HG02870 (cell line): ENCODE data around the gene EPSTI1.

Experiments used
- ATAC-seq: cut with Tn5 transposase; IDR thresholded peaks from one replicate; pipeline ENCODE4 v1.9.1; 2021; ENCODE audit warnings: mild to moderate bottlenecking, moderate library complexity; ENCODE audit not compliant: unreplicated experiment

The EPSTI1 gene

DNA sequence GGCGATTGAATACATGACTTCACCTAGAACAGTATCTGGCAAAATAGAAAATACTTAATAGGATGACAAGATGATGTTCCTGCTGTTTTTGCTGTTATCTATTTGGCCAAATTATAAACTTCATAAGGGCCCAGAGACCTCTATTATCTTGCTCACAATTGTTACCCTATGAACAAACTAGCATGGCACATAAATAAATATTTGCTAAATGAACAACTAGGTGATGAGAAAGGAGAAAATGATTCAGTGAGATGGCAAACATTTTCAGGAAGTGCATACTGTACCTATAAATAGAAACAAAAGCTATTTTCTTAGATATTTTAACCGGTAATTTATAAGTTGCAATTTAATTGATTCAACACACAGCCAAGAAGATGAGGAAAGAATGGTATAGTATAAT, 132.3 kb downstream of the EPSTI1 start:
- no peak for ATAC-seq

DNA sequence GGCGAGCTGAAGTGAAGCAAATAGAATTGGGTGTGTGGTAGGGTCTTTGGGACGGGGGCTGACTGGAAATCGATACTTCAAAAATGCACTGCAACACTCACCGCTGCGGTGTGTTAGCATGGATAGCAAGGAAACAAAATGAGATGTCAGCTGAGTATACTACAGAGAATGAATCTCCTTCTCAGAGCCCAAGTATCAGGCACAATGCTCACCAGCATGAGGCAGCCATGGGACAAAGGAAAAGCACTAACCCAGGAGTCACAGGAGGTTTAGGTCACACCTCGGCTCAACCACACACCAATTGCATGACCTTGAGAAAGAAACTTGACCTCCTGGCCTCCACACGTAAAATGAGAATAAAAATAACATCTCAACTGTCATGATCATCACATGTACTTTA, 136.6 kb downstream of the EPSTI1 start:
- ATAC-seq: no peak

DNA sequence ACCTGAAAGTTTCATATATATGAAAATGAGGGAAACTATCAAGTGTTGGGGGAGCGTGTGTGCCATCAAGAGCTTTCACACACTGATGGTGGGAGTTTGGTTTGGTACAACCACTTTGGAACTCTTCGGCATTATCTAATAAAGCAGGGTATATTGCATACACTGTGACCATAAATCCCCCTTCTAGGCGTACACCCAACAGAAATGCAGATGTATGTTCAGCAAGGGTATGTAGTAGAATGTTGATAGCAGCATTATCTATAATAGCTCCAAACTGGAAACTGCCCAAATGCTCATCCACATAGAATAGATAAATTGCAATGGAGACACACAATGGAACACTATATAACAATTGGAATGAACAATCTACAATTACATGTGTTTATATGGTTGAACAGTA, 139.9 kb downstream of the EPSTI1 start:
- no peak for ATAC-seq

DNA sequence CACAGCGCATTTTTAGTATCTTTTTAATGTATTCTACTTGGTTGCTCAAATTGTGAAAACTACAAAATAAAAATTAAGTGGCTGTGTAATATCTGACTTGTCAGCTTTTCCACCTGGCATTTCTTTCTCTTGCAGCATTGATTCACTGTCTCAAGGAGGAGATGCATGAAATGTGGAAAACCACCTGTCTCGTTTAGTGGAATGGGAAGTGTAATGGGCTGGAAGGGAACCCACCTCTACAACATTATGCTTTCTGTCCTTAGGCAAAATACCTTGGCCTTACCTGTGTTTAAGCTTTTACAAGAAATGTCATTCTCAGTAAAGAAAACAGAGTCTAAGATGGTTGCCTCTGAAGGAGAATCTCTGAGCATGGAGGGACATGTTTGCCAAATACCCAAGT, 142.8 kb downstream of the EPSTI1 start:
- no peak for ATAC-seq

DNA sequence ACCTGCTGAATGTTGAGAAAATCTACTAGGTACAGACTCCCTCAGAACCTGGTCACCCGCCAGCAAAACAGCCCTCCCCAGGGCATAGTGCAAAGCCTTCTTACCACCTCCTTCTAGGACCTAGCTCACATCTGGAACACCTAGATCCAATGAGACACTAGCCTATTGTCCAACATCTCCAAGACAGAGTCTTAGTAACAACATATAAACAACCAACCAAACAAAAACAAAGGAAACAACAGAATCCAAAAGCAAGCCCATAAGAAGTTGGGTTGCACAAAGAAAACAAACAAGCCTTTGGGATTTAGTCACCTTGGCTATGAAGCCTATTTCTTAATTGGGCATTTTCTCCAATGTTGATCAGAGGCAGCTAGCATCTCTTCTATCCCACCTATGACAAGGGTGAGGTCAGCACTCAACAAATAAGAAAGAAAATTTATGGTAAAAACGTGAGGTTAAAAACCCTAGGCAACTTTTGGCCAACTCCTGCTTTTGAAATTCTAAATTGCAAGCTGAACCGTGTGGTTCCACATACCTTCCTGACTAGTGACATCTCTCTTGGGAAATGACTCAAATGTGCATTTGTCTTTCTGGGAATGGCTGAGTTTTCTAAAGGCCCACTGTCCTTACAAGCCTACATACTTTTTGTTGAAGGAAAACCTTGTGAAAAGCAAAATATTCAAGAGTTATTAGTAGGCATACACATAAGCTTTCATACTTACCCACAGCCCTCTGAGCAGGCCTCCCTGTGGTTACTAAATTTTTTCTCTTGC, 144.0 kb downstream of the EPSTI1 start:
- no peak for ATAC-seq

DNA sequence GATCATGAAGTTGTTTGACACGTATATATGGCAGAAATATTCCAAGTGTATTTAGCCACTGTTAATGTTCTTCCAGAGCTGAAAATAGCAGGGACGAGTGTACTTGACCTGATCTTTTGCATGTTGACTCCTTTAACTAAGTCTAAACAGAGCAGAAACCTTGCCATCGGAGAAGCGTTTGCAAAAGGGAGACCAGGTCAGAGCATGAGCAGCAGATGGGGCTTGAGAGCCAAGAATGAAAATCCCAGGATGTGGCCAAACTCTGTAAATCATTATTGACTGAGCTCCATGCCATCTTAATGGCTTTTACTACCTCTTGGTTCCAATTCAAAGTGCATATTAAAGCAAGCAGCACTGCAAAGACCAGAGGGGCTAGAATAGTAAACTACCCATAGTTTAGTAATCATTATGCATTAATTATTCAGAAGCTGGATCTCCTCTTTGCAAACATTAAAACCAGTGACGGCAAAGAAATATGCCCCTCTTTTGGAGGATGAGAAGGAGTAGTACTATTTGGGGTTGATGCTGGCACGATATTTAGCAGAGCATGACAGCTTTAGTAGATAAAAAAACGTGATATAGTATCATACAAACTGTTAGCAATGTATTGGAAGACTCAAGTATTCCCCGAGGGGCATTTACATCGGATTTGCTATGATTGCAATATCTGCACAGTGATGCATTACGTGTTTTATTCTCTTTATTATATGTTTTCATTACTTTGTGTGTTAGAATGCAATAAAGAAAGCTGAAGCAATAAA, 154.9 kb downstream of the EPSTI1 start:
- ATAC-seq: no peak
